Ectodermal cell (in vitro differentiated cells): Measurements from ENCODE around the gene XYLT1.

Experiments used
- H3K27ac ChIP-seq: 2 replicates; pipeline ENCODE4 v1.7.0; 2013; ENCODE audit warnings: mild to moderate bottlenecking, low read depth, low read length; ENCODE audit not compliant: insufficient read depth, poor library complexity, severe bottlenecking
- H3K27me3 ChIP-seq: 2 replicates; pipeline ENCODE4 v1.7.0; 2013; ENCODE audit warnings: mild to moderate bottlenecking, low read length; ENCODE audit not compliant: insufficient read depth, control insufficient read depth, poor library complexity, severe bottlenecking
- H3K36me3 ChIP-seq: one replicate; pipeline ENCODE4 v1.7.0; 2013; ENCODE audit warnings: low read length; ENCODE audit not compliant: control insufficient read depth, insufficient read depth
- H3K4me1 ChIP-seq: one replicate; pipeline ENCODE4 v1.7.0; 2013; ENCODE audit warnings: low read length; ENCODE audit not compliant: control insufficient read depth, insufficient read depth
- H3K4me3 ChIP-seq: 2 replicates; pipeline ENCODE4 v1.7.0; 2013; ENCODE audit warnings: low read depth, low read length, control low read depth; ENCODE audit not compliant: insufficient read depth
- H3K9me3 ChIP-seq: 2 replicates; pipeline ENCODE4 v1.7.0; 2013; ENCODE audit warnings: mild to moderate bottlenecking, low read length, moderate library complexity; ENCODE audit not compliant: control insufficient read depth
- WGBS, 2 experiments: methylation state at CpG; one replicate each; pipeline ENCODE4 v1.1.7; 2013; ENCODE audit warnings: missing lambda C conversion rate in 2 of 2; 5-methylcytosine and 5-hydroxymethylcytosine counted together

Gene XYLT1

DNA sequence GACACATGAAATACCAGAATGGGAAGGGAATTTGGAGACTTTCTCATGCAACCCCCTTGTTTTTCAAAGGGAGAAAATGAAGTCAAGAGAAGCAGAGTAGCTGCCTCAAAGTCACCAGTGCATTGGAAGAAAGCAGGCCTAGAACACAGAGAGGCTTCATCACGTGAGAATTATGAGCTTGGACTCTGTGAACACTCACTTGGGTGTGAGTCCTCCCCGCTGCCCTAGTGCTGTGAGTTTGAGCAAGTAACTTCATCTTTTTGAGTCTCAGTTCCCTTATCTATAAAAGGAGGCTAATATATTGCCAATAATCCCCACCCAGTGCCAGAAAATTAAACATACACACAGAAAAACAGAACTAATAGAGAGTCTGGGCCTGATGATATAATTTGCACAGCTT is 315.8 kb downstream of the XYLT1 start:
- Histone ChIP-seq H3K9me3 (no peaks in the 10 kb centered on the region), H3K27ac (no peak overlapping the region), H3K36me3 (no peaks in the 10 kb centered on the region), H3K4me3 (no peak overlapping the region), H3K27me3 (no peaks in the 10 kb centered on the region), H3K4me1 (peaks cover 6% of the 10 kb centered on the region)
- 89 to 95% methylated on average over 2 of the region's 2 CpGs for WGBS, 2 experiments

DNA sequence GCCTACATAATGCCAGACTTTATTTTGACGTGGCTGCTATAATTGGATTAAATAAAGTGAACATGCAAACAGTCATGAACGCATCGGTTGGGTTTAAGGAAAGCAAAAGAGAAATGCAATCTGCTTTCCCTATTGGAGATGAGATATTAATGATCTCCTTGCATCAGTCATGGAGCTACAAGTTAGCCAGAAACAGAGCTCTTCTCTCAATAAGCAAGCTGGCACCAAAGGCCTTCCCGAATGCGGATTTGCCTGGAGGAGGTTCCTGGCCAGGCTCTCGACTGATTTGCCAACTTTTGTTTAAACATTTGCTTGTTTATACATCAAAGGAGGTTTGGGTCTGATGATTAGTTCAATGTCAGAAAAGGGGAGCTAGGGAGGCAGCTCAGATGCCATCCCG is 318.4 kb downstream of the XYLT1 start:
- Histone ChIP-seq H3K9me3 (no peaks in the 10 kb centered on the region), H3K4me1 (no peaks in the 10 kb centered on the region), H3K27ac (no peak overlapping the region), H3K36me3 (no peaks in the 10 kb centered on the region), H3K27me3 (no peaks in the 10 kb centered on the region), H3K4me3 (no peak overlapping the region)
- WGBS, 2 experiments, result 90 to 93% methylated on average over 7 of the region's 7 CpGs

DNA sequence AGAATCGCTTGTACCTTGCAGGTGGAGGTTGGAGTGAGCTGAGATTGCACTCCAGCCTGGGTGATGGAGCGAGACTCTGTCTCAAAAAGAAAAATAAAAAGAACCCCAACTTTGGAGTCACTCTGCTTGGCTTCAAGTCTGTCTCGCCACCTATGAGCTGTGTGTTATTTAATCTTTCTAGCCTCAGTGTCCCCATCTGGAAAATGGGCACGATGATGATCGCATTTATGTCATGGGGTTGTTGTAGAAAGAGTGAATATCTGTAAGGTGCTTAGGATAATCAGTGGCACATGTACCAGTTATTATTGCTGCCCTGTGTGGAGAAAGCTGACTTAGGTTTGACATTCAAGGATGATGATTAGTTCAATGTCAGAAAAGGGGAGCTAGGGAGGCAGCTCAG is 319.4 kb downstream of the XYLT1 start:
- WGBS, 2 experiments, result 95 to 96% methylated on average over 5 of the region's 5 CpGs
- Histone ChIP-seq H3K27me3 (no peaks in the 10 kb centered on the region), H3K4me3 (no peak overlapping the region), H3K4me1 (no peaks in the 10 kb centered on the region), H3K27ac (no peak overlapping the region), H3K36me3 (no peaks in the 10 kb centered on the region), H3K9me3 (no peaks in the 10 kb centered on the region)

GRCh38 chr16:17149904-17150483 is 320.8 kb downstream of the XYLT1 start:
- no peaks in the 10 kb centered on the region for H3K36me3 ChIP-seq
- no peak overlapping the region for H3K4me3 ChIP-seq
- no peaks in the 10 kb centered on the region for H3K27me3 ChIP-seq
- no peaks in the 10 kb centered on the region for H3K9me3 ChIP-seq
- WGBS, 2 experiments, result 81% methylated on average over 7 of the region's 7 CpGs
- no peak overlapping the region for H3K27ac ChIP-seq
- no peaks in the 10 kb centered on the region for H3K4me1 ChIP-seq

GRCh38 chr16:17147942-17148341 is 322.8 kb downstream of the XYLT1 start:
- 86 to 95% methylated on average over 3 of the region's 3 CpGs for WGBS, 2 experiments
- H3K36me3 ChIP-seq, result no peaks in the 10 kb centered on the region
- H3K27ac ChIP-seq, result no peak overlapping the region
- no peak overlapping the region for H3K4me3 ChIP-seq
- no peaks in the 10 kb centered on the region for H3K27me3 ChIP-seq
- H3K4me1 ChIP-seq, result no peaks in the 10 kb centered on the region
- H3K9me3 ChIP-seq, result no peaks in the 10 kb centered on the region

- H3K4me1 ChIP-seq, result no peaks in the 10 kb centered on the region
- WGBS, 2 experiments, result 93 to 94% methylated on average over 2 of the region's 2 CpGs
Measured at GRCh38 chr16:17145029-17145428, 325.7 kb downstream of the XYLT1 start.

DNA sequence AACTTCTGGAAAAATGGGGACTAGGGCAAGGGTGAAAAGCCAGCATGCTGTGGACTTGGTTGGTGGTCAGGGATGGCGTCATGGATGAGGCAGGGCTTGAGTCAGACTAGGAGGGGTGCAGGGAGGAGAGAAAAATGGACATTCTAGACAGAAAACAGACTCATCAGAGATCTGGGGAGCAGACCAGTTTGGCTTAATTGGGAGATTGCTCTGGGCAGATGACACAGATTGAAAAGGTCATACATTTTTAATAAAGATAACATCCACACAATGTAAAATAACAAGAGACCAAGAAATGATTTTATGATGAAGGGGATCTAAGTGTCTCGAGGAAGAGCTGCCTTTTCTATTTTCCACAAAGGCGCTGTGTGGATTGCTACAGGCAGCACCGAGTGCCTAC is 326.3 kb downstream of the XYLT1 start:
- WGBS, 2 experiments, result 89 to 94% methylated on average over 4 of the region's 4 CpGs
- Histone ChIP-seq H3K9me3 (no peaks in the 10 kb centered on the region), H3K27ac (no peak overlapping the region), H3K36me3 (no peaks in the 10 kb centered on the region), H3K4me1 (no peaks in the 10 kb centered on the region), H3K4me3 (no peak overlapping the region), H3K27me3 (no peaks in the 10 kb centered on the region)

More at GRCh38 chr16:17145029-17145428, 325.7 kb downstream of the XYLT1 start:
- Histone ChIP-seq H3K27ac (no peak overlapping the region), H3K27me3 (no peaks in the 10 kb centered on the region), H3K4me3 (no peak overlapping the region), H3K36me3 (no peaks in the 10 kb centered on the region), H3K9me3 (no peaks in the 10 kb centered on the region)

GRCh38 chr16:17143546-17144419 is 327.0 kb downstream of the XYLT1 start:
- H3K9me3 ChIP-seq, result no peaks in the 10 kb centered on the region
- no peak overlapping the region for H3K4me3 ChIP-seq
- 90 to 94% methylated on average over 7 to 8 of the region's 8 CpGs for WGBS, 2 experiments

GRCh38 chr16:17138801-17139200 is 332.0 kb downstream of the XYLT1 start:
- 51 to 63% methylated on average over 4 of the region's 4 CpGs for whole genome bisulfite sequencing, 2 experiments
- no peak overlapping the region for H3K4me3 ChIP-seq
- no peaks in the 10 kb centered on the region for H3K36me3 ChIP-seq
- no peak overlapping the region for H3K27ac ChIP-seq
- no peaks in the 10 kb centered on the region for H3K9me3 ChIP-seq
- H3K4me1 ChIP-seq, result no peaks in the 10 kb centered on the region
- no peaks in the 10 kb centered on the region for H3K27me3 ChIP-seq

More at GRCh38 chr16:17143546-17144419, 327.0 kb downstream of the XYLT1 start:
- no peaks in the 10 kb centered on the region for H3K27me3 ChIP-seq
- H3K27ac ChIP-seq, result no peak overlapping the region
- H3K36me3 ChIP-seq, result no peaks in the 10 kb centered on the region
- H3K4me1 ChIP-seq, result no peaks in the 10 kb centered on the region

- Histone ChIP-seq H3K4me3 (no peak overlapping the region), H3K36me3 (no peaks in the 10 kb centered on the region), H3K27me3 (no peaks in the 10 kb centered on the region), H3K4me1 (no peaks in the 10 kb centered on the region), H3K9me3 (no peaks in the 10 kb centered on the region), H3K27ac (no peak overlapping the region)
- WGBS, 2 experiments, result 86 to 92% methylated on average over 3 of the region's 4 CpGs
Measured at GRCh38 chr16:17135439-17135838, 335.3 kb downstream of the XYLT1 start.
